ENCODE results near the gene SPATA32. TPM values are rescaled to one million over a fixed set of nuclear protein-coding genes. Genes with fewer than 3 reads are reported as not detected.
A peak's percentile ranks its signal among the peaks of the same experiment; 100 is the strongest.

The SPATA32 gene
- total and polyA plus RNA-seq, 2 experiments from 2014 or later = 0.45 TPM; not detected in 1

DNA sequence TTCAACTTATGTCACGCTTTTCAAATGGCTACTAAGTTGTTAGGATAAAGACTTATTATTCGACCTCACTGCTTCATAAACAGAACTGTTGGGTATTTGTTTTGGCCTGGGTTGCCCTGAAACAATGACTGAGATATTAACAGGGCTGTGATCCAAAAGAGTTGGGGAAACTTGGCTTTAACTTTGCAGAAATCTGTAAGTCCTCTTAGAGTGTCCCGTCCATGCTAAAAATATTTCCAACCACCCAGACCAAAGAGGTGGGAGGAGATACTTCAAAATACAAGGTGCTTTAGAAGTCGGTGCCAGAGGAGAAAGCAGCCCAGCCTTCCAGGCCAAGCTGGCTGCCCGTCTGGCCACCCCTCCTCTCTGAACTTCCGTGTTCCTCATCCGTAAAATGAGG, 16.1 kb upstream of the SPATA32 start:
- TF ChIP-seq, protein P1, sequence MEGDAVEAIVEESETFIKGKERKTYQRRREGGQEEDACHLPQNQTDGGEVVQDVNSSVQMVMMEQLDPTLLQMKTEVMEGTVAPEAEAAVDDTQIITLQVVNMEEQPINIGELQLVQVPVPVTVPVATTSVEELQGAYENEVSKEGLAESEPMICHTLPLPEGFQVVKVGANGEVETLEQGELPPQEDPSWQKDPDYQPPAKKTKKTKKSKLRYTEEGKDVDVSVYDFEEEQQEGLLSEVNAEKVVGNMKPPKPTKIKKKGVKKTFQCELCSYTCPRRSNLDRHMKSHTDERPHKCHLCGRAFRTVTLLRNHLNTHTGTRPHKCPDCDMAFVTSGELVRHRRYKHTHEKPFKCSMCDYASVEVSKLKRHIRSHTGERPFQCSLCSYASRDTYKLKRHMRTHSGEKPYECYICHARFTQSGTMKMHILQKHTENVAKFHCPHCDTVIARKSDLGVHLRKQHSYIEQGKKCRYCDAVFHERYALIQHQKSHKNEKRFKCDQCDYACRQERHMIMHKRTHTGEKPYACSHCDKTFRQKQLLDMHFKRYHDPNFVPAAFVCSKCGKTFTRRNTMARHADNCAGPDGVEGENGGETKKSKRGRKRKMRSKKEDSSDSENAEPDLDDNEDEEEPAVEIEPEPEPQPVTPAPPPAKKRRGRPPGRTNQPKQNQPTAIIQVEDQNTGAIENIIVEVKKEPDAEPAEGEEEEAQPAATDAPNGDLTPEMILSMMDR (IDR thresholded peaks at IDR 0.05; ENCODE audit: low read depth, low read length) = no peak
- Histone ChIP-seq H3K4me3 (no peak overlapping the region), H3K36me3 (no peaks in the 10 kb centered on the region), H3K4me1 (ENCODE audit: low read depth) (peaks cover 21% of the 10 kb centered on the region), H3K27me3 (no peaks in the 10 kb centered on the region), H3K27ac (peak overlapping the region; percentile 50), H3K9me3 (ENCODE audit: low read depth) (no peaks in the 10 kb centered on the region)
- DNase-seq (ENCODE audit: low read depth in 1 of 2, low spot score in 1 of 2) = peak; percentile 42 to 87

DNA sequence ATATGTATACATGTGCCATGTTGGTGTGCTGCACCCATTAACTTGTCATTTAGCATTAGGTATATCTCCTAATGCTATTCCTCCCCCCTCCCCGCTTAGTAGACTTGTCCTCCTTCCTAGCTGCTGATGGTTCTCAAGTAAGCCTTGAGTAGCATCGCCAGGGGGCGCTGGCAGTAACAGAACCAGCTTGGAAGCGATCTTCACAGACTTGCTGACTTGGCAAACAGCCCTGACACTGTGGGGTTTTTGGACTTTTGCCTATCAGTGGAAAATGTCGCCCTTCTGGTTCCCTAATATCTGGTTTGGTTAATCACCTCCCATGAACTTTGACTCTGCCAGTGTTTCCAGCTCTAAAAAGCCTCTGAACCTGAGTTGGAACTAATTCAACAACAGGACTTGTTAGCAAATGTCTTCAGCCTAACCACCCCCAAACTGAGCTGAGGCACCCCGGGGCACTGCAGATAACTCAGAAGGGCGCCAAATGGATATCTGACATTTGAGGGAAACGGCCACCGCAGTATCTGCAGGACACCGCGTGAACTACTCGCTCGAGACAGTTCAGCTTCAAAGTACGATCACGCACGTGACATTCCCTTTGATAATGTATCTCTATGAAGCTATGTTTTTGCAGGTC, 15.4 kb upstream of the SPATA32 start:
- peak; percentile 95 to 96 for DNase-seq (ENCODE audit: low read depth in 1 of 2, low spot score in 1 of 2)
- TF ChIP-seq, protein P1 (IDR thresholded peaks at IDR 0.05; ENCODE audit: low read depth, low read length) = peak; percentile 81
- Histone ChIP-seq H3K4me1 (ENCODE audit: low read depth) (peaks cover 17% of the 10 kb centered on the region), H3K9me3 (ENCODE audit: low read depth) (no peaks in the 10 kb centered on the region), H3K27me3 (no peaks in the 10 kb centered on the region), H3K4me3 (no peak overlapping the region), H3K27ac (peak overlapping the region; percentile 50), H3K36me3 (no peaks in the 10 kb centered on the region)

DNA sequence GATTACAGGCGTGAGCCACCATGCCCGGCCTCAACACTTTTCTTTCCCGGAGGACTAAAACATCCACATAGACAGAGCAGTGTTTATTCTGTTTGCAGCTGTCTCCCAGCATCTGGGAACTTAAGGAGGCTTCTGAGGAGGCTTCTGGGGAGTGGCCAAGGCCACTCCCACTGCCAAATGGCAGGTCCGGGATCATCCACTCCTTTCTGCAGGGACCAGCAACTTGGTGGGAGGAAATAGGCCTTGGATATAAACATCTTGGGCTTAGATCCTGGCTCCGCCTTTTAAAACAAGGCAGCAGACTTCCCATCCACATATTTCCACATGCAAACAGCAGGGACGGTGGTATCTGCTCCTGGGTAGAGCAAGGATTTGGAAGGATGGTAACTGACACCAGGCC, 14.1 kb upstream of the SPATA32 start:
- H3K36me3 ChIP-seq = no peaks in the 10 kb centered on the region
- peak in 1 of 2 donors; percentile 46 for DNase-seq (ENCODE audit: low read depth in 1 of 2, low spot score in 1 of 2)
- H3K27ac ChIP-seq = no peak overlapping the region
- no peaks in the 10 kb centered on the region for H3K9me3 ChIP-seq (ENCODE audit: low read depth)
- TF ChIP-seq, protein P1 (IDR thresholded peaks at IDR 0.05; ENCODE audit: low read depth, low read length) = no peak
- H3K27me3 ChIP-seq = no peaks in the 10 kb centered on the region
- peaks cover 17% of the 10 kb centered on the region for H3K4me1 ChIP-seq (ENCODE audit: low read depth)
- no peak overlapping the region for H3K4me3 ChIP-seq

DNA sequence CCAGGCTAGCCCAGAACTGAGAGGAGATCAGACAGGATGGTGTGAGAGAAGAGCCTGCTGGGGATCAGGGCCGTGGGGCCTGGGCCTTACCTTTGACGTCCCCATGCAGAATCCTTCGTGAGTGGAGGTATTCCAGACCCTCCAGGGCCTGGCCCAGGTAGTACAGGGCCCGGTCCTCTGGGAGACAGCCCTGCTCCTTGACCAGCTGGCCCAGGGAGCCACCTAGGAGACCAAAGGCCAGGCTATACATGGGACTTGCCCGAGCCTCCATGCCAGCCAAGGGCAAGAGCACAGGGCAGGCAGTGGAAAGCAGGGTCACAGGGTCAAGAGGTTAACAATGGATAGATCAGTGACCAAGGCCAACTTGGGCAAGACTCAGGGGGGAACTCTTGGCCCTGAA, 12.1 kb upstream of the SPATA32 start:
- H3K4me3 ChIP-seq = no peak overlapping the region
- H3K36me3 ChIP-seq = peaks cover 4% of the 10 kb centered on the region
- no peaks in the 10 kb centered on the region for H3K9me3 ChIP-seq (ENCODE audit: low read depth)
- H3K27ac ChIP-seq = no peak overlapping the region
- DNase-seq (ENCODE audit: low read depth in 1 of 2, low spot score in 1 of 2) = no peak
- H3K4me1 ChIP-seq (ENCODE audit: low read depth) = peaks cover 17% of the 10 kb centered on the region
- TF ChIP-seq, protein P1 (IDR thresholded peaks at IDR 0.05; ENCODE audit: low read depth, low read length) = no peak
- no peaks in the 10 kb centered on the region for H3K27me3 ChIP-seq

DNA sequence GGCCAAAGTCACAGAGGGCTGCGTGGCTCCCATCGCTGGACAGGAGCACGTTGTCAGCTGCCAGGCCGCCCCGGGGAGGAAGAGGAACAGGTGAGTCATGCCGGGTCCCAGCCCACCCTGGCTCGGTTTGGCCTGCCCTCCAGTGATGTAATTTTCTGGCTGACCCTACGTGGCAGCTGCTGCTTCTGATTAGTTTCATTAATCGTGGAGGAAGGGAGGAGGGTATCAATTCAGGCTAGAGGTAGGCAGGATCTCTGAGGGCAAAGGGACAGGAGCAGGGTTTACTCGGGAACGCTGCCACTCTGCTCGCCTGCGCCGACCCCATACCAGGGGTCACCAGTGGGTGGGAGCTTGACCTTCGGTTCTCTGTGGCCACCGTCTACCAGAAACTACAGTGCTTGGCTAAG, 11.7 kb upstream of the SPATA32 start:
- Histone ChIP-seq H3K27me3 (no peaks in the 10 kb centered on the region), H3K4me1 (ENCODE audit: low read depth) (peaks cover 17% of the 10 kb centered on the region), H3K4me3 (no peak overlapping the region), H3K36me3 (peaks cover 7% of the 10 kb centered on the region), H3K27ac (no peak overlapping the region), H3K9me3 (ENCODE audit: low read depth) (no peaks in the 10 kb centered on the region)
- TF ChIP-seq, protein P1 (IDR thresholded peaks at IDR 0.05; ENCODE audit: low read depth, low read length) = no peak
- DNase-seq (ENCODE audit: low read depth in 1 of 2, low spot score in 1 of 2) = no peak

Measured in cardiac muscle cell (in vitro differentiated cells and primary cell).